ENCODE data around the gene SPTBN4. TPM values are rescaled to one million over a fixed set of nuclear protein-coding genes. Genes with fewer than 3 reads are reported as not detected.

The SPTBN4 gene
- total and polyA plus RNA-seq, 4 donors: 0.58 to 0.80 (median 0.72) TPM

DNA sequence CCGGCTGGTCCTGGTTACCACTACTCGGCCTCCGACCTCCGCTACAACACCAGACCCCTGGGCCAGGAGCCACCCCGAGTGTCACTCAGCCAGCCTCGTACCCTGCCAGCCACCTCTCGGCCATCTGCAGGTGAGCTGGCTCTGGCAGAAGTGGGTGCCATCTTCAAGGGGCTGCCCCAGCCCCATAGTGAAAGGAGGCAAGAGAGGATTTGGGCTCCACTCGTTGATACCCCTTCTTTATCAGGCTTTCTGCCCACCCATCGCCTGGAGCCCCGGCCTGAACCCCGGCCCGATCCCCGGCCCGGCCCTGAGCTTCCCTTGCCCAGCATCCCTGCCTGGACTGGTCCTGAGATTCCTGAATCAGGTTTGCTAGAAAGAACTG is 141.4 kb downstream of the SPTBN4 start:
- H3K36me3 ChIP-seq (ENCODE audit: control insufficient read depth in 4 of 4, insufficient read depth in 4 of 4, low read length in 4 of 4): peaks cover 0 to 21% (median 8%) of the 10 kb centered on the region in 4 donors
- DNase-seq (no peak), ATAC-seq (ENCODE audit: insufficient read depth, low FRiP score) (no peak)
- H3K9ac ChIP-seq (ENCODE audit: insufficient read depth in 1 of 2, low read length in 2 of 2): no peak overlapping the region
- no peak overlapping the region for H3K4me3 ChIP-seq
- H3K27ac ChIP-seq (ENCODE audit: low read depth in 1 of 2, low read length in 1 of 2): no peak overlapping the region
- H3K9me3 ChIP-seq (ENCODE audit: control insufficient read depth in 4 of 4, insufficient read depth in 3 of 4, low read length in 3 of 4): no peaks in the 10 kb centered on the region
- H3K27me3 ChIP-seq (ENCODE audit: control insufficient read depth in 3 of 3, insufficient read depth in 3 of 3, low read length in 2 of 3): no peaks in the 10 kb centered on the region
- H3K4me1 ChIP-seq (ENCODE audit: control insufficient read depth in 5 of 5, insufficient read depth in 5 of 5, low read length in 5 of 5): peaks cover 0 to 44% (median 22%) of the 10 kb centered on the region in 5 donors
- TF ChIP-seq CTCF (IDR thresholded peaks at IDR 0.05; ENCODE audit: control extremely low read depth, extremely low read depth): no peak
- 94 to 95% methylated on average over 14 of the region's 14 CpGs for WGBS, 2 donors

DNA sequence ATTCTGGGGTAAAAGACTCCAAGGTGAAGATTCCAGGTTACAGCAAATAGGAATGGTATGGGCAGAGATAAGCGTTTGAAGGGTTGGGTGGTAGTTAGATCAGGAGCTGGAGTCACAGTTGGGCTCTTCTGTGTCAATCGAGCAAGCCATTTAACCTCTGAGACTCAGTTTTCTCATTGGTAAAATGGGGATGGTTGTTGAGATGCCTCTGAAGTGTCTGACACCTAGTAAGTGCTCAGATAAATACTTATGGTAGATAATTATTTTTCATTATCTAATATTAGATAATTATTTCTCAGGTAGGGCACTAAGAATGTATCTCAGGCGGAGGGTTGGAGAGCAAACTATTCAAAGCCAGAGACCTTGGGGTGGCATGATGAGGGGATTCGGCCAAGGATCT is 142.2 kb downstream of the SPTBN4 start:
- WGBS, 2 donors: 67 to 74% methylated on average over 4 of the region's 4 CpGs
- H3K9me3 ChIP-seq (ENCODE audit: control insufficient read depth in 4 of 4, insufficient read depth in 3 of 4, low read length in 3 of 4): no peaks in the 10 kb centered on the region
- peaks cover 0 to 46% (median 24%) of the 10 kb centered on the region in 5 donors for H3K4me1 ChIP-seq (ENCODE audit: control insufficient read depth in 5 of 5, insufficient read depth in 5 of 5, low read length in 5 of 5)
- no peak overlapping the region for H3K9ac ChIP-seq (ENCODE audit: insufficient read depth in 1 of 2, low read length in 2 of 2)
- H3K36me3 ChIP-seq (ENCODE audit: control insufficient read depth in 4 of 4, insufficient read depth in 4 of 4, low read length in 4 of 4): peaks cover 0 to 21% (median 9%) of the 10 kb centered on the region in 4 donors
- no peak for TF ChIP-seq CTCF (IDR thresholded peaks at IDR 0.05; ENCODE audit: control extremely low read depth, extremely low read depth)
- no peak for DNase-seq
- no peak overlapping the region for H3K4me3 ChIP-seq
- ATAC-seq (ENCODE audit: insufficient read depth, low FRiP score): no peak
- no peak overlapping the region for H3K27ac ChIP-seq (ENCODE audit: low read depth in 1 of 2, low read length in 1 of 2)
- no peaks in the 10 kb centered on the region for H3K27me3 ChIP-seq (ENCODE audit: control insufficient read depth in 3 of 3, insufficient read depth in 3 of 3, low read length in 2 of 3)

- Histone ChIP-seq H3K27me3 (ENCODE audit: control insufficient read depth in 3 of 3, insufficient read depth in 3 of 3, low read length in 2 of 3) (no peaks in the 10 kb centered on the region), H3K27ac (ENCODE audit: low read depth in 1 of 2, low read length in 1 of 2) (peak overlapping the region; percentile 53 to 78), H3K36me3 (ENCODE audit: control insufficient read depth in 4 of 4, insufficient read depth in 4 of 4, low read length in 4 of 4) (peaks cover 0 to 24% (median 10%) of the 10 kb centered on the region in 4 donors), H3K4me3 (peak overlapping the region; percentile 33), H3K4me1 (ENCODE audit: control insufficient read depth in 5 of 5, insufficient read depth in 5 of 5, low read length in 5 of 5) (peaks cover 0 to 46% (median 22%) of the 10 kb centered on the region in 5 donors), H3K9me3 (ENCODE audit: control insufficient read depth in 4 of 4, insufficient read depth in 3 of 4, low read length in 3 of 4) (no peaks in the 10 kb centered on the region), H3K9ac (ENCODE audit: insufficient read depth in 1 of 2, low read length in 2 of 2) (no peak overlapping the region)
- DNase-seq: peak; percentile 50 to 81 (median 78)
- 9% methylated on average over 34 to 50 of the region's 50 CpGs for WGBS, 2 donors
- no peak for TF ChIP-seq CTCF (IDR thresholded peaks at IDR 0.05; ENCODE audit: control extremely low read depth, extremely low read depth)
- ATAC-seq (ENCODE audit: insufficient read depth, low FRiP score): peak; percentile 76
These were observed 143.0 kb downstream of the SPTBN4 start for GRCh38 chr19:40609561-40610395.
